DND-41 (cell line): ENCODE results near the gene ATXN1.

Experiments used
- ATAC-seq: fragments of 200-7000 bp; cut with Tn5 transposase; 3 replicates; pipeline ENCODE4 v1.9.1; 2021; ENCODE audit warnings: low read depth; ENCODE audit not compliant: insufficient read depth
- DNase-seq: peaks from one replicate; pipeline ENCODE4 v3.0.0-alpha.2; 2020
- H2AFZ ChIP-seq: 2 replicates; pipeline ENCODE4 v1.6.0; 2012; ENCODE audit warnings: low read depth, low read length
- H3K27ac ChIP-seq: 2 replicates; pipeline ENCODE4 v1.5.1; 2012; ENCODE audit warnings: low read length, inconsistent platforms
- H3K27me3 ChIP-seq: fragments of 200-600 bp; sonication (generic); 2 replicates; pipeline ENCODE4 v1.6.0; 2012; ENCODE audit warnings: low read length, mild to moderate bottlenecking, inconsistent platforms; ENCODE audit not compliant: insufficient read depth, poor library complexity
- H3K36me3 ChIP-seq: 2 replicates; pipeline ENCODE4 v1.5.1; 2012; ENCODE audit warnings: low read length, inconsistent platforms; ENCODE audit not compliant: insufficient read depth
- H3K4me1 ChIP-seq: 2 replicates; pipeline ENCODE4 v1.5.1; 2012; ENCODE audit warnings: mild to moderate bottlenecking, low read length; ENCODE audit not compliant: insufficient read depth
- H3K4me2 ChIP-seq: 2 replicates; pipeline ENCODE4 v1.6.0; 2012; ENCODE audit warnings: mild to moderate bottlenecking, moderate library complexity, low read length, inconsistent platforms; ENCODE audit not compliant: insufficient read depth
- H3K4me3 ChIP-seq, 2 experiments: fragments of 200-600 bp in 1 of 2; shearing (Covaris generic) in 1 of 2; 2 replicates each; pipeline ENCODE4 v1.5.1; 2012 to 2016; ENCODE audit warnings: inconsistent platforms in 2 of 2, low read length in 2 of 2, mild to moderate bottlenecking in 2 of 2, low read depth in 1 of 2, moderate library complexity in 1 of 2
- H3K79me2 ChIP-seq: 2 replicates; pipeline ENCODE4 v1.6.0; 2012; ENCODE audit warnings: low read length, inconsistent platforms; ENCODE audit not compliant: insufficient read depth
- H3K9ac ChIP-seq: 2 replicates; pipeline ENCODE4 v1.6.0; 2012; ENCODE audit warnings: low read depth, mild to moderate bottlenecking, inconsistent platforms, low read length, moderate library complexity
- H3K9me3 ChIP-seq: 2 replicates; pipeline ENCODE4 v1.5.1; 2012; ENCODE audit warnings: low read length, moderate library complexity, mild to moderate bottlenecking, inconsistent platforms; ENCODE audit not compliant: insufficient read depth, severe bottlenecking
- H4K20me1 ChIP-seq: 2 replicates; pipeline ENCODE4 v1.6.0; 2012; ENCODE audit warnings: low read length; ENCODE audit not compliant: insufficient read depth
- CTCF ChIP-seq: IDR thresholded peaks from 2 replicates; pipeline ENCODE4 v1.5.1; 2012; ENCODE audit warnings: borderline replicate concordance, low read length, moderate library complexity, mild to moderate bottlenecking; ENCODE audit not compliant: poor library complexity, severe bottlenecking; ENCODE audit errors: extremely low read depth
- EZH2 ChIP-seq: IDR thresholded peaks from 3 replicates; pipeline ENCODE4 v1.6.1; 2012; ENCODE audit warnings: borderline replicate concordance, low read depth, mild to moderate bottlenecking, moderate library complexity, low read length, inconsistent platforms; ENCODE audit not compliant: severe bottlenecking

ATXN1 gene

DNA sequence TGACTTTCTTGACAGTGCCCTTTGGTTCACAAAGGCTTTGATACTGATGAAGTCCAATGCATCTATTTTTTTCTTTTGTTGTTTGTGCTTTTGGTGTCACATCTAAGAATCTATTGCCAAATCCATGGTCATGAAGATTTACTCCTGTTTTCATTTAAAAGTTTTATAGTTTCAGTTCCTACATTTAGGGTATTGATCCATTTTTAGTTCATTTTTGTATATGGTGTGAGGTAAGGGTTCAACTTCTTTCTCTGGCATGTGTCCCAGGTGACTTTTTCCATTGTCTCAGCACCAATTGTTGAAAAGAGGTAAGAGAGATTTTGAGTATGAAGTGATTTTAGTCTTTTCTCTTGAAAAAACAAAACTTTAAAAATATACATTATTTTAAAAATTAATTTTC, 262.3 kb downstream of the ATXN1 start:
- Histone ChIP-seq H2AFZ (no peak overlapping the region), H3K4me2 (no peak overlapping the region), H3K79me2 (no peaks in the 10 kb centered on the region), H3K27me3 (no peaks in the 10 kb centered on the region), H3K36me3 (no peaks in the 10 kb centered on the region), H3K27ac (no peak overlapping the region), H3K4me3 (no peak overlapping the region), H3K4me1 (peaks cover 14% of the 10 kb centered on the region), H3K9ac (no peak overlapping the region), H3K9me3 (no peaks in the 10 kb centered on the region), H4K20me1 (no peaks in the 10 kb centered on the region)
- DNase-seq (no peak), ATAC-seq (no peak)
- TF ChIP-seq EZH2 (no peak), CTCF (no peak)

- no peaks in the 10 kb centered on the region for H3K79me2 ChIP-seq
- H3K9ac ChIP-seq = no peak overlapping the region
- no peak overlapping the region for H3K4me2 ChIP-seq
- DNase-seq = no peak
- no peak overlapping the region for H3K4me3 ChIP-seq
- peaks cover 7% of the 10 kb centered on the region; the same call in 1 of the 2 replicates for H3K4me1 ChIP-seq
- H4K20me1 ChIP-seq = no peaks in the 10 kb centered on the region
- no peak overlapping the region for H2AFZ ChIP-seq
- H3K36me3 ChIP-seq = no peaks in the 10 kb centered on the region
- TF ChIP-seq CTCF = no peak
- no peak for TF ChIP-seq EZH2
- H3K9me3 ChIP-seq = no peaks in the 10 kb centered on the region
- ATAC-seq = no peak
- no peaks in the 10 kb centered on the region for H3K27me3 ChIP-seq
- H3K27ac ChIP-seq = no peak overlapping the region
Measured at GRCh38 chr6:16498237-16498636, 263.0 kb downstream of the ATXN1 start.

DNA sequence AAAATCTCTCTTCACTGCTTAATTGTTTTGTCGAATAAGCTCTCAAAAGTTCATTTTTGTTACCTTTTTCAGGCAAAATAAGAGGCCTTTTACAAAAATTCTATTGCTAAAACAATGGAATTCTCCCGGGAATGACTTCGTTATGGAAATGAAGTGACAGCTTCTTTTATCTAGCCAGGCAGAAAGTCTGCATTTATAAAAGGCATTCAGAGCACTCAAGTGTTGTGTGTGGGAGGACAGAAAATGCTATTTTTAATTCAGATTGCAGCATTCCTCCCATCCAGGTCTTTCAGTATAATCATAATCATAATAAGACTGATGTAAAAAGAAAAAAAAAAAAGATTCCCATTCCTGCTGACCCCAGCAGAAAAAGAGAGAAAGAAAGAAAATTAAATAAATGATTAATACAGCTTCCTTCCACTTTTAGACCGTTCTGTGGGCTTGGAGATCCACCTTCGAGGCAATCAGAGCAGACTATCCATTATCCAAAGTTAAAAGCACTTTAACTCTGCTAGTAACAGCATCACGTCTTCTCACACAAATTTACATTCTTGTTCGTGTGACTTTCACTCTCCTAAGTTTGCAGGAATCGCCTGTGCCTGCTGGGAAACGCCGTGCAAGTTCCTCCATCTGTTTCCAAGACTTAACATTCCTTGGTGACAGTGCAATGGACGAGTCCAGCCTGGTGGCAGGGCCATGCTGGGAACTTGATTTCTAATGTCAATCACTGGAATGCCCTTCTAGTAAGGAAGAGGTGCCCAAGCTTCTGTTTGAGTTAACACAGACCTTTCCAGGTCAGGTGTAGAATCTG, 264.1 kb downstream of the ATXN1 start:
- ATAC-seq (no peak), DNase-seq (no peak)
- H4K20me1 ChIP-seq = no peaks in the 10 kb centered on the region
- TF ChIP-seq EZH2 = no peak
- TF ChIP-seq CTCF = no peak
- H3K4me2 ChIP-seq = no peak overlapping the region
- peaks cover 5% of the 10 kb centered on the region; the same call in 1 of the 2 replicates for H3K4me1 ChIP-seq
- no peak overlapping the region for H3K9ac ChIP-seq
- no peaks in the 10 kb centered on the region for H3K79me2 ChIP-seq
- H3K9me3 ChIP-seq = no peaks in the 10 kb centered on the region
- no peaks in the 10 kb centered on the region for H3K27me3 ChIP-seq
- no peak overlapping the region for H3K27ac ChIP-seq
- no peak overlapping the region for H3K4me3 ChIP-seq
- H2AFZ ChIP-seq = no peak overlapping the region
- H3K36me3 ChIP-seq = no peaks in the 10 kb centered on the region
